Adrenal gland (tissue), 12 donors: Measurements from ENCODE around the gene ZCCHC14. TPM values are rescaled to one million over a fixed set of nuclear protein-coding genes. Genes with fewer than 3 reads are reported as not detected.
A peak's percentile ranks its signal among the peaks of the same experiment; 100 is the strongest.
"Not testable (repeated sequence)": the region's sequence is repeated elsewhere in the genome, so short reads cannot be mapped to it uniquely, and the experiment has no call there.

Source experiments
- DNase-seq, 7 donors: peaks; one replicate each; pipeline ENCODE4 v3.0.0-alpha.2; 2019 to 2020
- H3K27ac ChIP-seq, 5 donors: fragments of 200-600 bp; sonication (generic) in 4 of 5; 1 replicate in 3 of 5; 2 replicates in 2 of 5; pipeline versions ENCODE4 v1.5.1 to v1.8.0; 2016 to 2020; ENCODE audit warnings: mild to moderate bottlenecking in 1 of 5
- H3K27me3 ChIP-seq: fragments of 200-600 bp; 2 replicates; pipeline ENCODE4 v1.8.0; 2021
- H3K36me3 ChIP-seq, 2 donors: fragments of 200-600 bp; replicated peaks in 1 of 2; 1 replicate in 1 of 2; 2 replicates in 1 of 2; pipeline versions ENCODE4 v1.5.1 to v1.8.0; 2018 to 2022
- H3K4me1 ChIP-seq, 2 donors: fragments of 200-600 bp; replicated peaks in 1 of 2; 1 replicate in 1 of 2; 2 replicates in 1 of 2; pipeline versions ENCODE4 v1.5.1 to v1.8.0; 2018 to 2021
- H3K4me3 ChIP-seq, 4 donors: fragments of 200-600 bp; sonication (generic) in 3 of 4; one replicate each; pipeline ENCODE4 v1.5.1; 2016 to 2018
- H3K9me3 ChIP-seq, 3 donors: fragments of 200-600 bp; sonication (generic) in 1 of 3; replicated peaks in 1 of 3; 1 replicate in 2 of 3; 2 replicates in 1 of 3; pipeline versions ENCODE4 v1.5.1 to v1.8.0; 2016 to 2021
- CTCF ChIP-seq, 6 experiments: fragments of 450-650 bp in 4 of 6; fragments of 200-600 bp in 2 of 6; sonication (generic) in 1 of 6; IDR thresholded peaks; 1 replicate in 5 of 6; 2 replicates in 1 of 6; pipeline versions ENCODE4 v1.5.1 to v1.8.0; 2016 to 2021; ENCODE audit warnings: antibody characterized with exemption in 6 of 6, mild to moderate bottlenecking in 2 of 6, moderate library complexity in 1 of 6
- POLR2A ChIP-seq, 2 donors: fragments of 450-650 bp; IDR thresholded peaks; one replicate each; pipeline ENCODE4 v1.6.1; 2017; ENCODE audit warnings: antibody characterized with exemption in 2 of 2, mild to moderate bottlenecking in 2 of 2, moderate library complexity in 1 of 2
- WGBS, 4 donors: extraction: QIAGEN DNeasy Blood & Tissue Kit in 2 of 4; methylation state at CpG; one replicate each; pipeline versions ENCODE4 v1.1.5 to v1.1.7; 2013 to 2017; 5-methylcytosine and 5-hydroxymethylcytosine counted together
- intact Hi-C, 2 donors: fragments of 100-400 bp; cut with DNase I; formaldehyde crosslinking; loops; one replicate each; pipeline versions ENCODE4 v1.14.1 to v1.15.0; 2022 to 2023
- polyA plus RNA-seq, 3 donors: library from polyadenylated mRNA; stranded (reverse); fragments of 200-250 nt in 2 of 3; fragments of 350-450 nt in 1 of 3; fragmentation: Illumina TruSeq in 1 of 3; extraction: RNeasy Lipid Tissue Mini Kit (QIAGEN cat#74804) in 1 of 3; gene quantifications; one replicate each; pipeline ENCODE4 v1.2.3, GENCODE V29; 2013 to 2014
- total RNA-seq, 9 donors: library from RNA; depleted of rRNA in 4 of 9; stranded (reverse); fragments of >200 nt in 4 of 9; fragments of 120-200 nt in 1 of 9; fragmentation: NEBNext Ultra II Directional in 1 of 9; extraction: Animal tissue kit (Norgen Biotek cat#: 25700) in 1 of 9; gene quantifications; one replicate each; pipeline versions ENCODE4 v1.1.0 to v1.2.4, GENCODE V29; 2013 to 2023
- donor health status: healthy with polysubstance abuse.
- donor health status: Bipolar disorder and iron deficiency.
- donor health status: DM: yes; HTN: yes; CAD: no.
- donor health status: DM: no; HTN: no; CAD: no.
- donor health status: DM: no; HTN: no; CAD: no.
- donor health status: DM: yes; HTN: yes; CAD: no.

ZCCHC14 gene
- total and polyA plus RNA-seq, 12 donors = 10.6 to 49.8 (median 28.7) TPM

GRCh38 chr16:87387942-87388817 lies 104.6 kb downstream of the ZCCHC14 start:
- peak; percentile 94 to 99 (median 99) for DNase-seq
- Histone ChIP-seq H3K27me3 (no peaks in the 10 kb centered on the region), H3K36me3 (no peaks in the 10 kb centered on the region), H3K27ac (peak overlapping the region; percentile 66 to 95 (median 93)), H3K4me3 (no peak overlapping the region), H3K9me3 (no peaks in the 10 kb centered on the region), H3K4me1 (peaks cover 20 to 32% of the 10 kb centered on the region in 2 donors)
- no peak for TF ChIP-seq CTCF (IDR thresholded peaks at IDR 0.05)
- peak; percentile 41 to 90 for TF ChIP-seq POLR2A (IDR thresholded peaks at IDR 0.05)
- intact Hi-C loops = no loop called here
- 7 to 10% (median 8%) methylated on average over 18 of the region's 18 CpGs for WGBS, 4 donors

- intact Hi-C loops = loop anchor here in 1 of 2 donors (5.0 kb wide), 1 partner anchor 58 kb away; no protein-coding TSS in a partner anchor
- not testable (repeated sequence) for H3K9me3 ChIP-seq, H3K27me3 ChIP-seq, H3K36me3 ChIP-seq
- WGBS, 4 donors = 83 to 93% (median 90%) methylated on average over 12 of the region's 12 CpGs
- DNase-seq = peak in 1 of 7 donors; percentile 61
- H3K27ac ChIP-seq = peak overlapping the region in 4 of 5 donors; percentile 80 to 96 (median 92)
- H3K4me1 ChIP-seq = peaks cover 44 to 51% of the 10 kb centered on the region in 2 donors
- H3K4me3 ChIP-seq = peak overlapping the region in 1 of 4 donors; percentile 89
These were observed 108.0 kb downstream of the ZCCHC14 start for GRCh38 chr16:87384875-87385167.

- TF ChIP-seq POLR2A (IDR thresholded peaks at IDR 0.05) (peak; percentile 3 to 8), CTCF (IDR thresholded peaks at IDR 0.05) (no peak)
- no peaks in the 10 kb centered on the region for H3K36me3 ChIP-seq
- peak overlapping the region in 3 of 4 donors; percentile 10 to 89 (median 64) for H3K4me3 ChIP-seq
- no peaks in the 10 kb centered on the region for H3K27me3 ChIP-seq
- DNase-seq = peak in 2 of 7 donors; percentile 58 to 61
- 7 to 37% (median 16%) methylated on average over 9 to 64 of the region's 64 CpGs for WGBS, 4 donors
- intact Hi-C loops = loop anchor here in 1 of 2 donors (5.0 kb wide), 1 partner anchor 57 kb away; no protein-coding TSS in a partner anchor
- no peaks in the 10 kb centered on the region for H3K9me3 ChIP-seq
- peaks cover 44 to 55% of the 10 kb centered on the region in 2 donors for H3K4me1 ChIP-seq
- peak overlapping the region; percentile 65 to 96 (median 88) for H3K27ac ChIP-seq
These were observed 108.5 kb downstream of the ZCCHC14 start for GRCh38 chr16:87384162-87384874.

GRCh38 chr16:87383505-87384161 lies 109.2 kb downstream of the ZCCHC14 start, which contains the start of gene FBXO31:
TSS of gene FBXO31 (minus strand) at chr16:87383776. CDS start at chr16:87383744, 32 bp downstream.
- TF ChIP-seq POLR2A (IDR thresholded peaks at IDR 0.05) (peak; percentile 91 to 98), CTCF (IDR thresholded peaks at IDR 0.05) (no peak)
- peak; percentile 85 to 93 (median 89) for DNase-seq
- Histone ChIP-seq H3K9me3 (no peaks in the 10 kb centered on the region), H3K27ac (peak within 1 kb of the TSS; percentile 65 to 96 (median 88)), H3K27me3 (no peaks in the 10 kb centered on the region), H3K36me3 (no peaks in the 10 kb centered on the region), H3K4me3 (peak within 1 kb of the TSS; percentile 10 to 89 (median 50)), H3K4me1 (peaks cover 44 to 57% of the 10 kb centered on the region in 2 donors)
- WGBS, 4 donors = 0% methylated on average over 9 to 92 of the region's 92 CpGs; no CpG with 5 or more reads in 1 of the 4 donors
- intact Hi-C loops = loop anchor here in 1 of 2 donors (5.0 kb wide), 1 partner anchor 56 kb away; no protein-coding TSS in a partner anchor
